Measurements from ENCODE around the gene PTPRS.
A peak's percentile ranks its signal among the peaks of the same experiment; 100 is the strongest.
"Not testable (repeated sequence)": the region's sequence is repeated elsewhere in the genome, so short reads cannot be mapped to it uniquely, and the experiment has no call there.

The PTPRS gene

DNA sequence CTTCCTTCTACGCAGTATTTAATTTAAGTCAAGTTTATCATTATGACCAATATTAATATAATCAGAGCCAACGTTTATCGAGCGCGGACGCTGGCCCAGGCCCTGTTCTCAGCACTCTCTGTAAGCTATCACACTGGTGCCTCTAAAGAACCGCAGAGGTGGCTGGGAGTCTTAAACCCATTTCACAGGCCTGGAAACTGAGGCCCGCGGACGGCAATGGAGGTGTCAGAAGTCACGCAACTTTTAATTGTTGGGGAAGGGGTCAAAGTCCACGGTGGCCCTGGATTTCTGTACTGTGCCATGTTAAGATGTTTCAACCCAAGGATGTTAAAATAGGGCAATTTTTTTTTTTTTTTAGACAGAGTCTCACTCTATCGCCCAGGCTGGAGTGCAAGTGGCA is 8.8 kb downstream of the PTPRS start:
- no peak for DNase-seq

DNA sequence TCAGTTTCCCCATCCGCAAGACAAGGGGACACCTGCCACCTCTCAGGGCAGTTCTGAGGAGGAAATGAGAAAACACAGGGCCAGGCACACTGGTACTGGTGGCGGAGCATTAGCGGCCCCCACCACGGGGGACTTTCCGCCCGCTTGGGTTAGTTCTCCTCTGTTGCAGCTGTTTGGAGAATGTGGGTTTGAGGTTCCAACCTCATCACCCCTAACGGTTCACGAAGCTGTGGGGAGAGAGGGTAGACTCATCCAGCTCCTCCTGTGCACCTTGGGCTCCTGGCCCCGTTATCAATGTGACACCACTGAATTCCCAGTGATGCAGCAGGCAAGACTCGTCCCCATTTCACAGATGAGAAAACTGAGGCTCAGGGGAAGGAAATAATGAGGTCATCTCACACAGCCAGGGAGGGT is 10.3 kb downstream of the PTPRS start:
- no peak for DNase-seq

DNA sequence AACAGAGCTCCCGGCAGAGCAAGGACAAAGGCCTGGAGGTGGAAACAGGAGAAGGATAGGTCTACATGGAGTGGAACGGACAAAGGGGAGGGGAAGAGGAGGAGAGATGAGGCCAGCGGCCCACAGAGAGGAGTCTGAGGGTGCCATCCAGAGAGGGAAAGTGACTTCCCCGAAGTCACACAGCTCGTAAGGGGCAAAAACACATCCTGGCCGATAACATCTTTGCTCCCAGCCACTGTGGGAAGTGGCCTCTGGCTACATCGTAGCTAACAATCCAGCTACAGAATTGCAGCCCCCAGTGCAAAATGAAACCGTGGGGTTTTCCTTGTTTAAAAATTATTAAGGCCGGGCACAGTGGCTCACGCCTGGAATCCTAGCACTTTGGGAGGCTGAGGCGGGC is 11.5 kb downstream of the PTPRS start:
- DNase-seq = no peak

DNA sequence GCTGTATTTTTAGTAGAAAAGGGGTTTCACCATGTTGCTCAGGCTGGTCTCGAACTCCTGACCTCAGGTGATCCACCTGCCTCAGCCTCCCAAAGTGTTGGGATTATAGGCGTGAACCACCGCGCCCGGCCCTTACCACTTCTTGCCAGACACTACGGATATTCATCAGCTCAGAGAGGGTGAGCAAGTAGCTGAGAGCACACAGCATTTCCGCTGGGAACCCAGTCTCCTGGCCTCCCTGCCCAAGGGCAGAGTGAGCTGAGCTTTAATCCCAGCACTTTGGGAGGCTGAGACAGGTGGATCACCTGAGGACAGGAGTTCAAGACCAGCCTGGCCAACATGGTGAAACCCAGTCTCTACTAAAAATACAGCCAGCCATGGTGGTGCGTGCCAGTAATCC is 12.2 kb downstream of the PTPRS start:
- DNase-seq = not testable (repeated sequence)

DNA sequence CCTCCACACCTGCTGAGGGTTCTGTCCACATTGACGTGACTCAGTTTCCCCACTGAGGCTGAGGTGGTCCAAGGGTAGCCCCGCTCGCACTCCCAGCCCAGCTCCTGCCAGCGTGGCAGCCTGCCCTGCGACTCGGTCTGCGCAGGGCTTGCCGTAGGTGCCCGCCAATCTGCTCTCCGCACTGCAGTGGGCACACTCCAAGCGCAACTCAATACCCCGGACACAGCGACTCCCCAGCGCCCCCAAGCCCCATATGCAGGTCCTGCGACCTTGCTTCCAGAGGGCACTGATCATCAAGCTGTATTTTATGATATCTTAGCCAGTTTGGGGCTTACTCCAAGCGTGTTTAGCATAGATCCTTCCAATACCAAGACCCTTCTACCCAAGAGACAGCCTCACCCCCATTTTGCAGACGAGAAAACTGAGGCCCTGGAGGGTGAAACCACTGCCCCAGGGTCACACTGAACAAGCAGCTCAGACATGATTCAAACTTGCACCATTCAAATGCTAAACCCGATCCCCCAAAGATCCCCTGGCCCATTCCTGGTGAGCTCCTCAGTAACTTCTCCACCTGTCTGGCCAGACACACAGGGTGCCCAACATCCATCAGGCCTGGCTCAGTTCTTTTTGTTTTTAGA is 13.5 kb downstream of the PTPRS start:
- DNase-seq = no peak

DNA sequence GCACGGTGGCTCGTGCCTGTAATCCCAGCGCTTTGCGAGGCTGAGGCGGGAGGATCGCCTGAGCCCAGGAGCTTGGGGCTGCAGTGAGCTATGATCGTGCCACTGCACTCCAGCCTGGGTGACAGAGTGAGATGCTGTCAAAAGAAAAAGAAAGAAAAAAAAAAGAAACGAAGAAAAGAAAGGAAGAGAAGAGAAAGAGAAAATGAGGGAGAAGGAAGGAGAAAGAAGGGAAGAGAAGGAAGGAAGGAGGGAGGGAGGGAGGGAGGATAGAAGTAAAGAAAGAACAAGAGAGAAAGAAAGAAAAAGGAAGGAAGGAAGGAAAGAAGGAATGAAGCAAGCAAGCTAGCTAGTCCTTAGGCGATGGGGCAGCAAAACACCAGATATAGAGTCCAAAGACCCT is 14.1 kb downstream of the PTPRS start:
- no peak for DNase-seq

DNA sequence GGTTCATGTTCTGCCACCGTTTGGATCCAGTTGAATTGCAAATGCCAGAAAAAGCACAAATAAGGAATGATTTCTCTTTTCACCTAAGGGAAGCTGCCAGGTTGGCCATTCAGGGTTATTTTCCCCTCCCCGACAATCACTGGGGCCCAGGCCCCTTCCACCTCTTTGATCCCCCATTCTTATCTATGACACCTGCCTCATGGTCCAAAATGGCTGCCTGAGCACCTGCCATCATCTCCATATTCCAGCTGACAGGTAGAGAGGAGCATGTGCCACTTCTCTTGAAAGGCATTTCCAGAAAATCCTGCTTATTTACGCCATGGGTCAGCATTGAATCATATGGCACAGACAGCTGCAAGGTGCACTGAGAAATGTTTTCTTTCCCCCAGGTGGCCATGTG is 15.7 kb downstream of the PTPRS start:
- DNase-seq = no peak

DNA sequence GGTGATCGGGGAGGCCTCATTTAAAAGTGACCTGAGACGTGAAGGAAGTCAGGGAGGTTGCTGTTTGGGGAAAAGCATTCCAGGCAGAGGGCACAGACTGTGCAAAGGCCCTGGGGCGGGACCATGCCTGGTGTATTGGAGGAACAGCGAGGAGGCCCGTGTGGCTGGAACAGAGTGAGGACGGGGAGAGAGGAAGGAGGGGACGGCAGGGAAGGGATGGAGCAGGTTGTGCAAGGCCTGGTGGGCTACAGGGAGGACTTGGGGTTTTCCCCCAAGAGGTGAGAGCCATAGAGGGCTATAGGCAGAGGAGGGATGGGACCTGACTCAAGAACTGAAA is 17.2 kb downstream of the PTPRS start:
- DNase-seq = no peak

DNA sequence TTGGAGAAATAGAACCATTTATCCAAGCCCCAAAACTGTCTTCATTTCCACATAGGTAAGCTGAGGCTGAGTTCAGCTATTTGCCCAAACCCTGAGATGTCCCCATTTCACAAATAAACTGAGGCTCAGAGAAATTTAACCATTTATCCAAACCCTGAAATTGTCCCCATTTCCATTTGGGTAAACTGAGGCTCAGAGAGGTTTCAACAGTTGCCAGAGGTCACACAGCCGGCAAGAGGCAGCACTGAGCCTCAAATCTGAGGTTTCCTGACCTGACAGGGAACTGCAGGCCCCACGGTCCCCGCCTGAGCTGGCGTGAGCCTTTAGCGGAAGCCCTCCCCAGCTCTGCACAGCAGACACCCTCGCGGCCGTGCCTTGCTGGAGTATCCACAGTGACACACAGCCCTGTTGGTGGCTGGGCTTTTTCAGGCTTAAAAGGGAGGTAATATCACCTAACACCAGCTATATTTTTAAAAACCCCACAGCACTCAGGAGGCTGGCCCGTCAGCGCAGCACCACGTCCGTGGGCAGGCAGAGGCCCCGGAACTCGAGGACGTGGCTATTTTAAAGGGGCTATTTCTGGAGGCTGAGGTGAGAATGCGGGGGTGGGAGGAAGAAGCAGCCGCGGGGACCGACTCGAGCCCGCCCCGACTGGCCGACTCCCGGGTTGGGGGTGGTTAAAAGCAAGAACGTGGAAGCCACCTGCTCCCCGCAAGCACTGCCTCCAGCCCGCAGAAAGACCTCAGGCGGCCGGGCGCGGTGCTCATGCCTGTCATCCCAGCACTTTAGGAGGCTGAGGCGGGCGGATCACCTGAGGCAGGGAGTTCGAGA is 18.5 kb downstream of the PTPRS start:
- DNase-seq = no peak

DNA sequence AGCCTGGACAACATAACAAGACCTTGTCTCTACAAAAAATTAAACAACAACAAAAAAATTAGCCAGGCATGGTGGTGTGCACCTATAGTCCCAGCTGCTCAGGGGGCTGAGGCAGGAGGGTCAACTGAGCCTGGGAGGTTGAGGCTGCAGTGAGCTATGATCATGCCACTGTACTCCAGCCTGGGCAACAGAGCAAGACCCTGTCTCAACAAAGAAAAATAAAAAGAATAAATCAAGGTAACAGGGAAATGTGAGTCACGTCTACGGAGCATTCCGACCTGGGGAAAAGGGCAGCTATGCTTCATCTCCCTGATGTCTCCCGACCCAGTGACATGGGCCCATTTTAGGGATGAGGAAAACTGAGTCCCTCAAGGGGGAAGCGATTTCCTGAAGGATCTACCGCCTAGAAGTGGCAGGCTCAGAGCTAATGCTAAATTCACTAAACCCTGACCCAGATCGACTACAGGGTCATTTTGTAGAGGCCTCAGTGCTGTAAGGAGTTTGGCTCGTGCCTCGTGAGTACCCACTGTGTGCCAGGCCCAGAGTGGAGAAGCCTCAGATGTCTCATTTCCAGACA is 19.5 kb downstream of the PTPRS start:
- no peak for DNase-seq

DNA sequence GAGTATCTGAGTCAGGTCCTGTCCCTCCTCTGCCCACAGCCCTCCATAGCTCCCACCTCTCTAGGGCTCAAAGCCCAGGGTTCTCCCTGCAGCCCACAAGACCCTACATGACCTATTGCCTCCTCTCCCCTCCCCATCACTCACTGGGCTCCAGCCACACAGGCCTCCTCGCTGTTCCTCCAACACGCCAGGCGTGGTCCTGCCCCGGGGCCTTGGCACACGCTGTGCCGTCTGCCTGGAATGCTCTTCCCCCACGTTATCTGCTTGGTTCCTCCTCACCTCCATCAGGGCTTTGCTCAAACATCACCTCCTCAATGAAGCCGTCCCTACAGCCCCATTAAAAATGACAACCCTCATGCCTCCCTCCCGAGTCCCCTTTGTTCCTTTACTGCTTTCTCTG is 21.1 kb downstream of the PTPRS start:
- no peak for DNase-seq

DNA sequence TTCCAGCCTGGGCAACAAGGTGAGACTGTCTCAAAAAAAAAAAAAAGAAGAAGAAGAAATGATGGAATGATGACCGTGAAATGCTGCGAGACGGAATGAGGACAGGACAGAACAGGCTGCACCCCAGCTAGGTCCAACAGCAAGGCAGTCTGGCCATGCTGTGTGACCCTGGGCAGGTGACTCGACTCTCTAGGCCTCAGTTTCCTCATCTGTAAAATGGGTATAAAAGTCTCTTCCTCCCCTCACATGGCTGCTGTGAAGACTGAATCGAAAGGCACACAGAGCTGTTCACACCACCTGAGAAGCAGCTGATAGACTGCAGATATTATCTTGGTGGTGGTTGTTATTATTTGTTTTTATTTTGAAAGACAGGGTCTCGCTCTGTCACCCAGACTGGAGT is 22.3 kb downstream of the PTPRS start:
- no peak for DNase-seq

DNA sequence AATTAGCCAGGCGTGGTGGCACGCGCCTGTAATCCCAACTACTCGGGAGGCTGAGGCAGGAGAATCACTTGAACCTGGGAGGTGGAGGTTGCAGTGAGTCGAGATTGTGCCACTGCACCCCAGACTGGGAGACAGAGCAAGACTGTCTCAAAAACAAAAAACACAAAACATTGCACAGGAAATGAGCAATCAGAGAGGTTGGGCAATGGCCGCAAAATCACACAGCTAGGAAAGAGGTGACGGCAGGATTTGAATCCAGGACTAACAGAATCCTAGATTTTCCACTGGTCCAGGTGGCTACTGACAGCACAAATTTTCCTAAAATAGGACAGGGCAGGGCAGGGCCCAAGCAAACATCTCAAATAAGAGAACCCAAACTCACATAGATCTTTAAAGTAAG is 23.3 kb downstream of the PTPRS start:
- DNase-seq = no peak

DNA sequence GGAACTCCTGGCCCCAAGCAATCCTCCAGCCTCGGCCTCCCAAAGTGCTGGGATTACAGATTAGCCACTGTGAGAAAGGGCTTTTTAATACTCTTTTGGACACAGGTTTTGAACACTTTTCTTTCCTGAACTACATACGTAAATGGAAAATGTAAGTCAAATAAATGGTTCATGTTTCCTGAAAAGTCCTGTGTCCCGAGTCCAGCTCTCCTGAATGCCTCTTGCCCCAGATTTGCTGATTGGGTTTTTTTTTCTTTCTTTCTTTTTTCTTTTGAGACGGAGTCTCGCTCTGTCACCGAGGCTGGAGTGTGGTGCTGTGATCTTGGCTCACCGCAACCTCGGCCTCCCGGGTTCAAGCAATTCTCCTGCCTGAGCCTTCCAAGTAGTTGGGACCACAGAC is 24.5 kb downstream of the PTPRS start:
- DNase-seq = no peak

DNA sequence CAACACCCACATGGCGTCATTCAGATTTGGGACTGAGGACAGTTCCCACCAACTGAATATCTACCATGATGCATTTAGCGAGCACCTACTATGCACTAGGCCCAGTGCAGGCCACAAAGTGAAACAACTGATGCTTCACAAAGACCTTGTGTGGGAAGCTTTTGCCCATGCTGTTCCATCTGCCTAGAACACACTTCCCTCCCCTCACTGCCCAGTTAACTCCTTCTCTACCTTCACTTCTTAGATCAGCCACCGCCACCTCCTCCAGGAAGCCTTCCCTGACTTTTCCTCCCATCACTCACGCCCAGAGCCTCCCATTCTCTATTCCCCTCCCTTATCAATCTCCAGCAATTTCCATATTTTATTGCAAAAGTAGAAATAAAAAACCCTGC is 25.7 kb downstream of the PTPRS start:
- DNase-seq = no peak

DNA sequence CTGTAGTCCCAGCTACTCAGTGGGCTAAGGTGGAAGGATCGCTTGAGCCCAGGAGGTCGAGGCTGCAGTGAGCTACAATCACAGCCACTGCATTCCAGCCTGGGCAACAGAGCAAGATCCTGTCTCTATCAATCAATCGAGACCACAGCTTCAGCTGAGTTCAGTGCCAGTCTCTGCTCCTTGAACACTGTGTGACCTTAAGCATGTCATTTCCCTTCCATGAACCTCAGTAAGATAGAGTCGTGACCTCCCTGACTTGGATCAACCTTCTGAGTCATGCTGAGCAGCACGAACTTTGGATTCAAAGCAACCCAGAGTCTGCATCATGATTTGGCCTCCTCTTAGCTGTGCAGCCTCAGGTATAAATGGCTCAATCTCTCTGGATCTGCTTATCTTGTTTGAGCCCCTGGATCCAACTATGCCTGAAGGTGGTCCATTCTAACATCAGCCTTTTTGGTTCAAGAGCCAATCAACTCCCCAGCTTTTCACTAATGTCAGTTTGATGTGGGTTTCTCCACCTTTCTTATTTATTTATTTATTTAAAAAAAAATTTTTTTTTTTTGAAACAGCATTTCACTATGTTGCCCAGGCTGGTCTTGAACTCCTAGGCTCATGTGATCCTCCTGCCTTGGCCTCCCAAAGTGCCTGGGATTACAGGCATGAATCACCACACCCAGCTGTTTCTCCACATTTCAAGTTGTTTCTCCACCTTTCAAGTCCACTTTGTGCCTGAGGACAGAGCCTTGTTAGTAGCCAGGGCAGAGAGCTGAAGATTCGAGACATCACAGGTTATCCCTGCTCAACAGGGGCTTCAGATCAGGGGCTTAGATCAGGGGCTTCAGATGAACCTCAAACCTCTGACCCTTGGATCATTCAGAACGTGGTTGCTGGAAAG is 26.4 kb downstream of the PTPRS start:
- DNase-seq = no peak

DNA sequence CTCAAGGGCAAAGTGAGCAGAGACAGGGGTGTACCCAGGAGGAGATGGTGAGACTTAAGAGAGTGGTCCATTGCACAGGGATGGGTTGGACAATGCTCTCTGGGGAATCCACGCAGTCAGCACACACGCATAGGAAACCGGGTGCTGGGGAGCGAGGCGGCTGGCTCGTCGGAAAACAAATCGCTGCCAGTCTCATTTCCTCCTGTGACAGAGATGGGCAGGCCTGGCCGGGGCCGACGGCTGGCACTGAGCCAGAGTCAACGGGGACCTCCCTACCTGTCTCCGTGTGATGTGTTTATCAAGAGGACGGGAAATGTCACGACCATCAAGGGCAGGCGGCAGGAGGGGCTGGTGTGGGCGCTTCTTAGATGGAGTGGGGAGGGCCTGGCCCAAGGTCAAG is 27.3 kb downstream of the PTPRS start:
- no peak for DNase-seq

DNA sequence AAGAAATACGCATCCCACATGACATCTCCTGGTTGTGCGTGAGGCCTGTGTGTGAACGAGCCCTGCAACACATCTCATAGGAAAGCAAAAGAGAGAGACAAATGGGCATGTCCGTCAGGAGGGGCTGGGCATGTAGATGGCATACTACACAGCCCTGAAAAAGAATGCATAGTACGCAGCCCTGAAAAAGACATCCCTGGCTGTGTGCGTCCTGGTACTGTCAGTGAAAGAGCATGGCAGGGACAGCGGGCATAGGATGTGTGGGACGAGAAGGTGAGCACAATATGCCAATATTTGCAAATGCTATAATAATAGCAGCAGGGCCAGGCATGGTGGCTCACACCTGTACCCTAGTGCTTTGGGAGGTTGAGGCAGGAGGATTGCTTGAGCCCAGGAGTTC is 28.6 kb downstream of the PTPRS start:
- DNase-seq = no peak

DNA sequence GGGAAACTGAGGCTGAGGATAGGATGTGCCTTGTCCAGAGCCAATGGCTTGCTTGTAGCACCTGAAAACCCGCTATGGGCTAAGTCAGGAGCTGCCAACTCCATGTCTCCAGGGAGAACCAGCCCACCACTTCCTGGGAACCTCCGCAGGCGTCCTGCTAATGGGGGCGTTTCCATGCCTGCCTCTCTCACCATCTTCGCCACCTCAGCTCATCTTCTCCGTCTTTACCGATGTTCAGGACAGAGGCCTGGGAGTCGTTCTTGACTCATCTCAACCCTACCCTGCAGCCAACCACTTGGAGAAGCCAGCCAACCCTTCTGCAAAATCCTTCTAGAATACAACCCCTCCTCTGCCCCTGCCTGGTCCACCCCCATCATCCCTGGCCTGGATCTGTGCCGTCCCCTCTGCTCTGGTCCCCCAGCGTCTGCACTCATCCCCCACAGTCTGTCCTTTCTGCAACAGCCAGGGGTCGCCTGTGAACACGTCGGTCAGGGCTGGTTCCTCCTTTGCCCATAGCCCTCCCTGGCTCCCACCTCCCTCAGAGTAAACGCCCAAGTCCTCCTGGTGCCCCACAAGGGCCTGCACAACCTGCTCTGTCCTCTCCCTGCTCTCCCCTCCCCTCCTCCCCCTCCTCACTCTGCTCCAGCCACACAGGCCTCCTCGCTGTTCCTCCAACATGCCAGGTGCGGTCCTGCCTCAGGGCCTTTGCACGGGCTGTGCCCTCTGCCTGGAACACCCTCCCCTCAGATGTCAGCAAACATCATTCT is 31.0 kb downstream of the PTPRS start:
- no peak for DNase-seq

DNA sequence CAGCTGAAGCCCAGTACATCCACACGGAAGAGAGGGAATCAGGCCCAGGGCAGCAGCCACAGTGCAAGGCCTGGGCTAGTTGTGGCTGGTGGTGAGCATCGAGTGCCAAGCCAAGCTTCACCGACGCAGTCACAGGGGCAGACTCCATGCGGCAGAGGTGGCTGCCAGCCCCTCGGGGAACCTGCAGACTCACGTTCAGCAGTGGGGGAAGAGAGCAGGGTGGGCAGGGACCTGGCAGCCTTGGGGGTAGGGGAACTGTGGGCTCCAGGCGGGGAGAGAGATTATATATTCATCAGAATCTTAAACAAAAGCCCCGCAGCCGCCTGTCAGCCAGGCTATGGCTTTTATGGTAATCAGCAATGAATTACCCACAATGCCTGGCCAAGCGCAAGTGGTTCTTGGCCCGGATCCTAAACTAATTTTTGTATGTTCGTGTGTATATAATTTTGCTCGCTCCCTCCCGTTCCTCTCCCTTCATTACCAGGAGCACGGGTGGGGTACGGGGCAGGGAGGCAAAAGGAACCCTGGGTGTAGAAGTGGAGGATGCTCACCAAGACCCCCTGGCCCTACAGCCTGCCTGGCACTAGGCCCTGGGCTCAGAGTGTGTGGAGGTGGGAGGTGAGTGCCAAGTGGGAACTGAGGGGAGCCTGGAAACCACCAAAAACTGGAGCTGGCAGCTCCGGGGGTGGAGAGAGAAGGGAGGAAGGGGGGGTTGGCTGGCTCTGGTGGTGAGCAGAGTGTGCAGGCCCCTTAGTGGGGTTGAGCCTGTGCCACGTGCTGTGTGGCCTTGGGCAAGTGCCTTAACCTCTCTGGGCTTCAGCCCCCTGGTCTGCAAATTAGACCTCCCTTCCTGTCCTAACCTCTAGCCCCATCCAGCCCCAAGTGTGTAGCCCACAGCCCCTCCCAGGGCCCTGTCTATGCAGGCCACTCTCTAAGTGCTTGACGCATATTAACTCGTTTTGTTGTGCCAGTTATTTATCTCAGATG is 31.9 kb downstream of the PTPRS start:
- peak; percentile 83 for DNase-seq

DNA sequence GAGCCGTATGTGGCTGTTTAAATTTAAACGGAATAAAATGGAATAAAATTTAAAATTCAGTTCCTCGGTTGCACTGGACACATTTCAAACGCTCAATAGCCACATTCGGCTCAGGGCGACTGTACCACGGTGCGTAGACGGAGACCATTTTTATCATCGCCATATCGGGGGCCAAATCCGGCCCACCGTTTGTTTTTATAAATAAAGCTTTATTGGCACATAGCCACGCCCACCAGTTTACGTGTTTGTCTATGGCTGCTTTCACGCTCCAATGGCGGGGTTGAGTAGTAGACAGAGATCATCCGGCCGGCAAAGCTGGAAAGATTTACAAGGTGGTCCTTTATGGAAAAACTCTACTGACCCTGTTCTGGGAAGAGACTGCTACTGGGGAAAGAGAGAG is 33.0 kb downstream of the PTPRS start:
- DNase-seq = no peak

DNA sequence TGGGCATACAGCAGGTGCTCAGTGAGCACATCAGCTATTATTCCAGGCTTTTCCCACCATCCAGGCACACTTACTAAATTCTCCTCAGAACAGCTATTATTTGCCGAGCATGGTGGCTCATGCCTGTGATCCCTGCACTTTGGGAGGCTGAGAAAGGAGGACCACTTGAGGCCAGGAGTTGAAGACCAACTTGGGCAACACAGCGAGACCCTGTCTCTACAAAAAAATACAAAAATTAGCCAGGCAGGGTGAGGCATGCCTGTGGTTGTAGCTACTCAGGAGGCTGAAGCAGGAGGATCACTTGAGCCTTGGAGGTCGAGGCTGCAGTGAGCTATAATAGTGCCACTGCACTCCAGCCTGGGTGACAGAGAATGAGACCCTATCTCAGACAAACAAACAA is 35.4 kb downstream of the PTPRS start:
- no peak for DNase-seq
